ENCODE results near the gene TRIM14. TPM values are rescaled to one million over a fixed set of nuclear protein-coding genes. Genes with fewer than 3 reads are reported as not detected.

Gene TRIM14
- total RNA-seq, 2 donors from 2014 or later: 1.8 to 2.0 TPM

GRCh38 chr9:98069551-98069950 is 49.5 kb downstream of the TRIM14 start:
- H3K4me1 ChIP-seq: peaks cover 0 to 5% of the 10 kb centered on the region in 2 donors
- TF ChIP-seq CTCF (IDR thresholded peaks at IDR 0.05): no peak
- H3K27ac ChIP-seq: no peak overlapping the region
- no peak overlapping the region for H3K4me3 ChIP-seq
- no peaks in the 10 kb centered on the region for H3K27me3 ChIP-seq
- DNase-seq (ENCODE audit: low spot score): no peak
- peaks cover 11% of the 10 kb centered on the region for H3K36me3 ChIP-seq
- no peaks in the 10 kb centered on the region for H3K9me3 ChIP-seq

GRCh38 chr9:98067184-98067583 is 51.8 kb downstream of the TRIM14 start:
- DNase-seq (ENCODE audit: low spot score): no peak
- Histone ChIP-seq H3K9me3 (no peaks in the 10 kb centered on the region), H3K36me3 (peaks cover 27% of the 10 kb centered on the region), H3K27me3 (no peaks in the 10 kb centered on the region), H3K4me1 (no peaks in the 10 kb centered on the region), H3K27ac (no peak overlapping the region), H3K4me3 (no peak overlapping the region)
- TF ChIP-seq CTCF (IDR thresholded peaks at IDR 0.05): no peak

GRCh38 chr9:98066235-98066634 is 52.8 kb downstream of the TRIM14 start:
- H3K9me3 ChIP-seq: no peaks in the 10 kb centered on the region
- H3K27ac ChIP-seq: no peak overlapping the region
- no peak for TF ChIP-seq CTCF (IDR thresholded peaks at IDR 0.05)
- no peaks in the 10 kb centered on the region for H3K4me1 ChIP-seq
- DNase-seq (ENCODE audit: low spot score): no peak
- no peaks in the 10 kb centered on the region for H3K27me3 ChIP-seq
- peaks cover 36% of the 10 kb centered on the region for H3K36me3 ChIP-seq
- H3K4me3 ChIP-seq: no peak overlapping the region

- Histone ChIP-seq H3K4me1 (no peaks in the 10 kb centered on the region), H3K36me3 (peaks cover 45% of the 10 kb centered on the region), H3K9me3 (no peaks in the 10 kb centered on the region), H3K27ac (no peak overlapping the region), H3K27me3 (no peaks in the 10 kb centered on the region), H3K4me3 (no peak overlapping the region)
- DNase-seq (ENCODE audit: low spot score): no peak
- no peak for TF ChIP-seq CTCF (IDR thresholded peaks at IDR 0.05)
Observed at GRCh38 chr9:98064623-98065392, 54.2 kb downstream of the TRIM14 start.

- H3K27ac ChIP-seq: no peak overlapping the region
- TF ChIP-seq CTCF (IDR thresholded peaks at IDR 0.05): no peak
- no peak overlapping the region for H3K4me3 ChIP-seq
- no peaks in the 10 kb centered on the region for H3K9me3 ChIP-seq
- no peak for DNase-seq (ENCODE audit: low spot score)
- no peaks in the 10 kb centered on the region for H3K27me3 ChIP-seq
- peaks cover 0 to 15% of the 10 kb centered on the region in 2 donors for H3K4me1 ChIP-seq
- H3K36me3 ChIP-seq: peaks cover 45% of the 10 kb centered on the region
Observed at GRCh38 chr9:98062161-98062560, 56.9 kb downstream of the TRIM14 start.

Measured in right atrium auricular region (tissue), 2 donors.